Tibial nerve (tissue), 4 donors: ENCODE results near the gene MRE11. TPM values are rescaled to one million over a fixed set of nuclear protein-coding genes. Genes with fewer than 3 reads are reported as not detected.

Experiments used
- DNase-seq, 2 donors: peaks; one replicate each; pipeline ENCODE4 v3.0.0-alpha.2; 2019; ENCODE audit warnings: low spot score in 2 of 2
- H3K27ac ChIP-seq, 4 donors: fragments of 200-600 bp; sonication (generic) in 3 of 4; one replicate each; pipeline ENCODE4 v1.5.1; 2017 to 2019; ENCODE audit warnings: mild to moderate bottlenecking in 1 of 4
- H3K27me3 ChIP-seq, 2 donors: fragments of 200-600 bp; sonication (generic) in 1 of 2; one replicate each; pipeline versions ENCODE4 v1.5.1 to v1.6.0; 2017 to 2019
- H3K36me3 ChIP-seq, 3 donors: fragments of 200-600 bp; sonication (generic); one replicate each; pipeline ENCODE4 v1.5.1; 2018 to 2019
- H3K4me1 ChIP-seq, 4 donors: fragments of 200-600 bp; sonication (generic) in 3 of 4; one replicate each; pipeline ENCODE4 v1.5.1; 2017 to 2019
- H3K4me3 ChIP-seq, 4 donors: fragments of 200-600 bp; sonication (generic) in 3 of 4; one replicate each; pipeline ENCODE4 v1.5.1; 2017 to 2019; ENCODE audit warnings: mild to moderate bottlenecking in 1 of 4, moderate library complexity in 1 of 4
- H3K9me3 ChIP-seq, 4 donors: fragments of 200-600 bp; sonication (generic) in 3 of 4; one replicate each; pipeline ENCODE4 v1.5.1; 2017 to 2019
- CTCF ChIP-seq, 5 experiments: fragments of 200-600 bp in 3 of 5; fragments of 450-650 bp in 2 of 5; sonication (generic) in 3 of 5; IDR thresholded peaks; one replicate each; pipeline ENCODE4 v1.5.1; 2016 to 2019; ENCODE audit warnings: antibody characterized with exemption in 5 of 5, mild to moderate bottlenecking in 3 of 5, moderate library complexity in 2 of 5
- EP300 ChIP-seq, 2 donors: sonication (generic); formaldehyde crosslinking; IDR thresholded peaks; one replicate each; pipeline ENCODE4 v1.6.1; 2017; ENCODE audit warnings: antibody characterized with exemption in 2 of 2, mild to moderate bottlenecking in 1 of 2
- POLR2A ChIP-seq, 2 donors: fragments of 450-650 bp; IDR thresholded peaks; one replicate each; pipeline ENCODE4 v1.6.1; 2017; ENCODE audit warnings: antibody characterized with exemption in 2 of 2, mild to moderate bottlenecking in 2 of 2, moderate library complexity in 2 of 2
- WGBS, 2 donors: methylation state at CpG; one replicate each; pipeline ENCODE4 v1.1.5; 2018; 5-methylcytosine and 5-hydroxymethylcytosine counted together
- total RNA-seq, 4 donors: library from RNA; depleted of rRNA; stranded (reverse); fragments of >200 nt; gene quantifications; one replicate each; pipeline ENCODE4 v1.1.0, GENCODE V29; 2016

Gene MRE11
- total RNA-seq, 4 donors from 2014 or later: 14.0 to 28.4 (median 17.4) TPM

DNA sequence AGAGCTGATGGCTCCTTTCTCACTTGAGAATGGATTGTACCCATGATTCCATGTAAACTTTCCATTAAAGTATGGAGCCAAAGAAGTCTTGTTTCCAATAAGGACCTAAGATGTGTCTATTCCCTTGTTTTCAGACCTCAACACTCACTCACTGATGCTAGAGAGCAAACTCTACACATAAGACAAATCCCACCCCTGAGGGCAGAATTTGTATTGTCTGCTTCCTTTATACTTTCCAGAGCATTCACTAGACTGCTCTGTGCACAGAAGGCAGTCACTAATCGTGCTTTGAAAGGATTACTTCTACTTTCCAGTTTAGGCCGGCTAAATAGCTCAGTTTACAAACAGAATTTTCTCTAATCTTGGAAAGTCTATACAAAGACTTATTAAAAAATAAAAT lies 6.5 kb upstream of the MRE11 start:
- WGBS, 2 donors: 65 to 75% methylated on average over 2 of the region's 2 CpGs
- H3K9me3 ChIP-seq: no peaks in the 10 kb centered on the region
- H3K27ac ChIP-seq: no peak overlapping the region
- peaks cover 0 to 10% (median 0%) of the 10 kb centered on the region in 4 donors for H3K4me1 ChIP-seq
- H3K4me3 ChIP-seq: no peak overlapping the region
- H3K27me3 ChIP-seq: no peaks in the 10 kb centered on the region
- no peak for DNase-seq
- H3K36me3 ChIP-seq: peaks cover 0 to 52% (median 0%) of the 10 kb centered on the region in 3 donors
- no peak for TF ChIP-seq POLR2A (IDR thresholded peaks at IDR 0.05)
- no peak for TF ChIP-seq CTCF (IDR thresholded peaks at IDR 0.05)
- TF ChIP-seq EP300 (IDR thresholded peaks at IDR 0.05): no peak

- Histone ChIP-seq H3K4me3 (peak overlapping the region; percentile 64 to 98 (median 78)), H3K27me3 (no peaks in the 10 kb centered on the region), H3K27ac (peak overlapping the region; percentile 37 to 92 (median 84)), H3K9me3 (no peaks in the 10 kb centered on the region), H3K4me1 (peaks cover 0 to 35% (median 9%) of the 10 kb centered on the region in 4 donors), H3K36me3 (peaks cover 0 to 40% (median 0%) of the 10 kb centered on the region in 3 donors)
- WGBS, 2 donors: 4 to 12% methylated on average over 7 to 9 of the region's 19 CpGs
- no peak for TF ChIP-seq EP300 (IDR thresholded peaks at IDR 0.05)
- TF ChIP-seq CTCF (IDR thresholded peaks at IDR 0.05): no peak
- TF ChIP-seq POLR2A (IDR thresholded peaks at IDR 0.05): no peak
- no peak for DNase-seq
Observed at GRCh38 chr11:94494126-94494680, 559 bp upstream of the MRE11 start.

DNA sequence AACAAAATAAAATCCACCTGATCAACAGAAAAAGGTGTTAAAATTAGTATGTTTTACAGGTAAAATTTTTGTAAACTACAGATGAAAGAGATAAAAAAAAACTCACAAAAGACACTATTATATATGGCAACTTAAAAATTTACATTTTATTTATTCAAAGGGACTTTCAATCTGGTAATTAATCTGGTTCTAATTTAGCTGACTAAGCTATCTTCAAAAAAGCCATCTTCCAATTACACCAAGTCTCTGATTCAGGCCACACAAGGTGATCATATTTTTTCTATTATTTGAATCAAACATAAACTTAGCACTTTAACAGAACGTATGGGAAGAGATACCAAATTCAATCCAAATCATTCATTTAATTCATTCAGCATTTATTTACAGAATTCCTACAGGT lies 7.6 kb downstream of the MRE11 start:
- Histone ChIP-seq H3K36me3 (peaks cover 0 to 88% (median 0%) of the 10 kb centered on the region in 3 donors), H3K9me3 (no peaks in the 10 kb centered on the region), H3K27ac (no peak overlapping the region), H3K4me3 (no peak overlapping the region), H3K27me3 (no peaks in the 10 kb centered on the region), H3K4me1 (no peaks in the 10 kb centered on the region)
- TF ChIP-seq CTCF (IDR thresholded peaks at IDR 0.05) (no peak), POLR2A (IDR thresholded peaks at IDR 0.05) (no peak), EP300 (IDR thresholded peaks at IDR 0.05) (no peak)
- DNase-seq: no peak
- WGBS, 2 donors: 71 to 74% methylated on average over 1 of the region's 1 CpG

GRCh38 chr11:94481342-94481741 lies 12.3 kb downstream of the MRE11 start:
- TF ChIP-seq CTCF (IDR thresholded peaks at IDR 0.05) (no peak), EP300 (IDR thresholded peaks at IDR 0.05) (no peak), POLR2A (IDR thresholded peaks at IDR 0.05) (no peak)
- no peak overlapping the region for H3K27ac ChIP-seq
- no peaks in the 10 kb centered on the region for H3K4me1 ChIP-seq
- H3K4me3 ChIP-seq: no peak overlapping the region
- H3K27me3 ChIP-seq: no peaks in the 10 kb centered on the region
- DNase-seq: no peak
- peaks cover 0 to 74% (median 8%) of the 10 kb centered on the region in 3 donors for H3K36me3 ChIP-seq
- H3K9me3 ChIP-seq: no peaks in the 10 kb centered on the region

- Histone ChIP-seq H3K27me3 (no peaks in the 10 kb centered on the region), H3K4me3 (no peak overlapping the region), H3K36me3 (peaks cover 0 to 70% (median 8%) of the 10 kb centered on the region in 3 donors), H3K27ac (no peak overlapping the region), H3K9me3 (no peaks in the 10 kb centered on the region), H3K4me1 (peaks cover 0 to 10% (median 0%) of the 10 kb centered on the region in 4 donors)
- DNase-seq: no peak
- TF ChIP-seq CTCF (IDR thresholded peaks at IDR 0.05) (no peak), POLR2A (IDR thresholded peaks at IDR 0.05) (no peak), EP300 (IDR thresholded peaks at IDR 0.05) (no peak)
- 81 to 84% methylated on average over 2 of the region's 2 CpGs for WGBS, 2 donors
Observed at GRCh38 chr11:94477624-94478023, 16.0 kb downstream of the MRE11 start.
